ENCODE results near the gene ZNF385D.

Gene ZNF385D

DNA sequence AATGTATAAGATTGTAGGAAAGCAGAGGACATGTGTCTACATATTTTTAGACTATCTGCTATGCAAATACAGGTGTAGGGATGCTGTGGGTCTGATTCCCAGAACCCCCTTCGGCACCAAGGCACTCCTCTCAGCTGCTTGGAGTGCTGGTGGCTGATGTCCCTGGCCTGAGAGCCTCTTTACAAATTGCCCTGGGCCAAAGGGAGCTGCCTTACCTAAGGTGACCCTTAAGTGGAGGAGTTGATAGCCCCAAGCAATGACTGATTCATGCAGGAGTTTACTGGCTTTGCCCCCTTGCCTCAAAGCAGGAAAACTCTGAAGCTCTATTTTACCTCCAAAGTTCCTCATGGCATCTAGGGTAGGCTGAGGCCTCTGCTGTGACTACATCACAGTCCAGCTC is 83.0 kb downstream of the ZNF385D start:
- ATAC-seq, result no peak

GRCh38 chr3:21665444-21666100 is 85.4 kb downstream of the ZNF385D start:
- no peak for ATAC-seq

- no peak for ATAC-seq
These were observed 86.0 kb downstream of the ZNF385D start for GRCh38 chr3:21664996-21665395.

- ATAC-seq, result no peak
These were observed 88.6 kb downstream of the ZNF385D start for GRCh38 chr3:21662403-21662802.

GRCh38 chr3:21654662-21655061 is 96.3 kb downstream of the ZNF385D start:
- no peak for ATAC-seq

GRCh38 chr3:21654241-21654640 is 96.8 kb downstream of the ZNF385D start:
- ATAC-seq, result no peak

DNA sequence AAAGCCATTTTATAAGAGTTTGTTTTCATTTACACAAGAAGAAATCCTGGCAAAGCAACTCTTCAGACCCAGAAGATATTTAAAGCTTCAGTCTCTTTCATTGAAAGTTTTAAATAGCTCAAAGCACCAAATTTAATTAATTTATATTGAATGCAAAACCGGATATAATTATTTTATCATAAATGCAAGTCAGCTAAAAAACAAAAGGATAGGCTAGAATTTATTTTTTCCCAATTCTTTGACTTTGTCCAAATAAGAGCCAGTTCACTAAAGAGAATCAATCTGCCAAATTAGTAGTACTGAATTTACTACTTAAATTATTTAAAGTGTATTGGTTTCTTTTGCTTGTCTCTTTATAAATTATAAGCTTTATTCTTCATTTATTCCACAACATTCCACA is 101.5 kb downstream of the ZNF385D start:
- no peak for ATAC-seq

GRCh38 chr3:21647961-21648360 is 103.0 kb downstream of the ZNF385D start:
- no peak for ATAC-seq

DNA sequence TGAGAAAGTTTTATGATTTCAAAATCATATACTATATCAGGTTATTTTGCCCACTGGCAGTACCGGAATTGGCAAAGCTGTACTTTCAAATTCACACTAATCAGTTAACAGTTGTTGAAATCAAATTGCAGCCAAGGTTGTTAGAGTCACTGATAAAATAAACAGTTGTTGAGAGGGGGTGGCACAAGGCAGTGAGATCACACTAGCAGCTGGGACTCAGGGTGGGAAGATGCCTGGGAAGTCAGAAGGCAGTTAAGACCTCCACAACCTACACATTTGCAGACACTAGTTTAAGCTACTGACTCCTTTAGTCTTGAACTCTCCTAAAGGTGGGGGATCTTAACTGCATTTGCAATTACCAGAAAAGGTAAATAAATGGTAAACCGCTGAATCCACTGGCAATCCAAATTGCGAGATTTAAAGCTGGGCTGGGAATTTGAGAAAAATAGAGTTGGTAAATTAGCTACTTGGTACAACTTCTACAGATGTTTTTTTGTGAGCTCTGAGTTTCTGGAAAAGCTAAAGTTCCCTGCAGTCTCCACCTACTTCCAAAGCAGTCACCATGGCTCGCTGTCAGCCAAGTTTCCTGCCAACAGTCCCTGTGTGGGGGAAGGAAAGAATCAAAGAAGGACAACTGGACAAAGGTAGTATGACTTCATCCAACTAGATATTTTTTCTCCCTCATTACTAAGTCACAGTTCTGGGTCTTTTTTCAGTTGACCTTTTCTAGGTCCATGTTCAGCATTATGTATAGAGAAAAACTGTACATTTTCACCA is 105.7 kb downstream of the ZNF385D start:
- no peak for ATAC-seq

- no peak for ATAC-seq
These were observed 106.7 kb downstream of the ZNF385D start for GRCh38 chr3:21644268-21644667.

DNA sequence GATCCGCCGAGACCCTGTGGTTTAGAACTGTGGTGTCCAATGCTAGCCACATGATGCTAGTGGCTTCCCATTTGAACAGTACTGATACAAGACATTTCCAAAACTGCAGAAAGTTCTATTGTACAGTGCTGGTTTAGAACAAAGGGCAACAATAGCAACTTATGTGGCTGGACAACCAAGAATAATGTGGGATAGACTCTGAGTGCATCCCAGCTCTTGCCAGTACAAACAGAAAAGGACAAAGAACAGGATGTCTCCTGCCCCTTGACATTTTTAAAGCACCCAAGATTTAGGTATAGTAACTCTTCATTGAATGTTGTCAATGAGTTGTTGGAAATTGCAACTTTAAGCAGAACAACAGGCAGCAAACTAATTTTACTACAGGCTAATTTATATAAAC is 107.3 kb downstream of the ZNF385D start:
- no peak for ATAC-seq

DNA sequence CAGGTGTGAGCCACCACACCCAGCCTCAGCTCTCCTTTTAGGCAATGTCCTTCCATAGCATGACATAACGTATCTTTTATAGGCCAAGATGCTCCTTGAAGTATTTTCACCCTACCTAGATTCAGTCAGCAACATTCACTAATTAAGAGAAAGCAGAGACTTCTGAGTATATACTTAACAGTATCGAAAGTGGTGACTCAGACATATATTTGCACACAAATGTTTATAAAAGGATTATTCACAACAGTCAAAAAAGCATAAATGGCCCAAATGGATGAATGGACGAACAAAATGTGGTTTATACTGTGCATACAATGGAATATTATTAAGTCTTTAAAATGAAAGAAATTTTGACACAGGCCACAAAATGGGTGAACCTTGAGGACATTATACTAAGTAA is 108.6 kb downstream of the ZNF385D start:
- no peak for ATAC-seq

GRCh38 chr3:21641959-21642358 is 109.1 kb downstream of the ZNF385D start:
- ATAC-seq, result no peak

DNA sequence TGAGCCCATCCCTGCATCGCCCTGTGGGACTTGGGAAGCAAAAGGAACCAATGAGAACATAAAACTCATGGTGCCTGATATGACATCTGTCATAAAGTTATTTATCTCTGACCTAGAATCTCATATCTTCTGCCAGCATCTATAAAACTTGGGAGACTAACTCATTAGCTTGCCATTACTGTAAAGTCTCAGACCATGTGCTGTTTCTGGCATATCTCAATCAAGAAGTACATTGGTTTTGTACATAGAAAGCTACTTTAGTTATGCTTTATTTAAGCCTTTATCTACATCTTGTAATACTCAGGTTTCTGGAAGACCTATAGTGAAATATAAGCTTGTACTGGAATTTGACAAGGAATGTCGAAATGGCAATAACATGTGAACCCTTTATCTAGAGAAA is 112.5 kb downstream of the ZNF385D start:
- no peak for ATAC-seq

DNA sequence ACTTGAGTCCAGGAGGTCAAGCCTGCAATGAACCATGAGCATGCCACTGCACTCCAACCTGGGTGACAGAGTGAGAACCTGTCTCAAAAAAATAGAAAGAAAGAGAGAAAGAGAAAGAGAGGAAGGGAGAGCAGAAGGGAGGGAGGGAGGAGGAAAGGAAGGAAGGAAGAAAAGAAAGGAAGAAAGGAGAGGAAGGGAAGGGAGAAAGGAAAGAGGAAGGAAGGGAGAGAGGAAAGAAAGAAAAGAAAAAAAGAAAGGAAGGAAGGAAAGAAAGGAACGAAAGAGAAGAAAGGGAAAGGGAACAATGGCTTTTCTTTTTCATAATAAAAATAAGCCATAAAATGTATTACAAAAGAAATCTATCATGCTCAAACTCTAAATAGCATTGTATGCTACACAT is 116.9 kb downstream of the ZNF385D start:
- ATAC-seq, result no peak

GRCh38 chr3:21624524-21624923 is 126.5 kb downstream of the ZNF385D start:
- no peak for ATAC-seq

DNA sequence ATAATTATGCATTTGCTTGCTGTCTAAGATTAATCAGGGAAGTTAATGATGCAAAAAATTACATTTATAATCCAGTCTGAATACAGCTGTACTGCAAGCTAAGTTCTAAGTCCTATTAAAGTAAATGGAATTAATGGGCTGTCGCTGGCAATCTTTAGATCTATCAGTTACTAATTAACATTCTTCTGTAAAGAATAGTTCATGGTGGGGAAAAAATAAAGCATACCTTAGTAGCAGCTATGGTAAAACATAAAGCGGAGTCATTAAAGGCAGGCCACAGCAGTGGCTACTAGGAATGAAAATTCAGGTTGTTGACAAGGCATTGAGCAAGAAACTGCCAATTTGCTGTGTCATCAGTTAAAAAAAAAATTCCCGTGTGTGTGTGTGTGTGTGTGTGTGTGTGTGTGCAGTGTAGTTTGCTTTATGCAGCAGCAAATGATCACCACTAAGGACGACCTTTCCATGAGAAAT is 129.8 kb downstream of the ZNF385D start:
- ATAC-seq, result no peak

- ATAC-seq, result no peak
These were observed 130.4 kb downstream of the ZNF385D start for GRCh38 chr3:21620511-21621155.

DNA sequence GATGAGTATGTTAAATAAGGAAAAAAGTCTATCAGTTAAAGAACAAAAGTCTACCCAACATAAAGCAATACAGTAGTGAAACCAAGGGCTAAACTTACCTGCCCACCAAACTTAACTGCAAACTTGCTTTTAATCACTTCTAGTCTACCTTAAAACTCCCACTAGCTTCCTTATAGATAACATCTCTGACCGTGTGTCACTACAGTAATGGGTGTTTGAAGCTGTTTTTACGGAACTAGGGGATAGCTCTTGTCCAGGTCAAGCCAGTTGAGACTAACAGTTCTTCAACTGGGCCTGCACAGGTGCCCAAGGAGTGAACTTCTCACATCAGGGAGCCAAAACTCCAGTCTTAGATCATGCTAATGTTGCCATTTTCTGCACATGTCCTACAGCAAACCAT is 132.3 kb downstream of the ZNF385D start:
- no peak for ATAC-seq

DNA sequence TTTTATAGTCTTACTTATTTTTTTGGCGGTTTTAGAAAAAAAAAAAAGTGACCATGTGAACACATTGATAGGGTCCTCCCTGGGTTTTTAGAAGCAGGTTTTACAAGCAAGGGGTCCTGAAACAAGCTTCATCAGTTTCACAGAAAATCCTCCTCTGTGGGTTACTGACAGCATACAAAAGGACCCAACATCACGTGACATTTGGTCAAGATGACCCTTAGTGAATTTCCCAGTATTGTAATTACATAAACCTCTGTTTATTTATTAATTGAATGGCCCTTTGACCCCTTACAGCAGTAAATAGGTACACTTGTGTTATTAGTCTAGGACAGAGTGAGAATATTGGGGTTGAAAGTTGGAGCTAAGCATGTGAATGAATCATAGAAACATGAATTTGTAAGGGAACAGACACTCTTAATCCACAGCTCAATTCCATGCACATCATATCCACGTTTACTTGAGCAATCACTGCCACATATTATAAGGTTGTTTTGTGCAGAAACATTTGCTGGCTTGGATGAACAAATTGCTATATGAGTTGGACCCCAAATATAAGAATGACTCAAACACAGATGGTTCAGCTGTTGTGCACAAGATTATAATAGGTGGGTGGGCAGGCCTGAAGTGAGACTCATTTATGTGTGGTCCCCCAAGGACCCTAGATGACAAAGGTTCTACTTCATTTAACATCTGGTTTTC is 137.5 kb downstream of the ZNF385D start:
- ATAC-seq, result no peak

DNA sequence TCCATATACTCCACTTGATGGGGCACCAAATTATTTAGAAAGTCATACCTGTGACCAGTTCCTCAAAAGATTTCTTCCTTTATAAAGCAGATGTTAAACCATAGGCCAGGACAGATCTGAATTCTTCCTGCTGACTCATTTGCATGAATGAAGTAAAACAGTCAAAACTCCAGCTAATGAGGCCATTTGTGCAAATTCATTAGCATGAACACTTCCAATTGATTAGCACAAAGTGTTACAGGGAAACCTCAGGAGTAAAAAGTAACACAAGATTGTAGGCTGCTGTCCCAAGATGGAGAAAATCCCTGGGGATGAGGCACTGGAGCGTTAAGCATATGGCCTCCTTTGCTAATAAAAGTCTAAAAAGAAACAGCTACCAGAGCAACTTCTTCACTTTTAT is 149.8 kb downstream of the ZNF385D start:
- ATAC-seq, result no peak

- no peak for ATAC-seq
These were observed 151.1 kb downstream of the ZNF385D start for GRCh38 chr3:21599890-21600289.

GRCh38 chr3:21592828-21593227 is 158.2 kb downstream of the ZNF385D start:
- no peak for ATAC-seq

Data from activated CD4-positive, CD25-positive, alpha-beta regulatory T cell treated with anti-CD3 and anti-CD28 coated beads, Interleukin-2, amount 50 U/mL, for 24 hours (primary cell).